GF-D8 (cell line): ENCODE results near the gene FILIP1L.

Source experiments
- DNase-seq: peaks from one replicate; lab custom pipeline; 2025; lab: John Stamatoyannopoulos, UW

FILIP1L gene

DNA sequence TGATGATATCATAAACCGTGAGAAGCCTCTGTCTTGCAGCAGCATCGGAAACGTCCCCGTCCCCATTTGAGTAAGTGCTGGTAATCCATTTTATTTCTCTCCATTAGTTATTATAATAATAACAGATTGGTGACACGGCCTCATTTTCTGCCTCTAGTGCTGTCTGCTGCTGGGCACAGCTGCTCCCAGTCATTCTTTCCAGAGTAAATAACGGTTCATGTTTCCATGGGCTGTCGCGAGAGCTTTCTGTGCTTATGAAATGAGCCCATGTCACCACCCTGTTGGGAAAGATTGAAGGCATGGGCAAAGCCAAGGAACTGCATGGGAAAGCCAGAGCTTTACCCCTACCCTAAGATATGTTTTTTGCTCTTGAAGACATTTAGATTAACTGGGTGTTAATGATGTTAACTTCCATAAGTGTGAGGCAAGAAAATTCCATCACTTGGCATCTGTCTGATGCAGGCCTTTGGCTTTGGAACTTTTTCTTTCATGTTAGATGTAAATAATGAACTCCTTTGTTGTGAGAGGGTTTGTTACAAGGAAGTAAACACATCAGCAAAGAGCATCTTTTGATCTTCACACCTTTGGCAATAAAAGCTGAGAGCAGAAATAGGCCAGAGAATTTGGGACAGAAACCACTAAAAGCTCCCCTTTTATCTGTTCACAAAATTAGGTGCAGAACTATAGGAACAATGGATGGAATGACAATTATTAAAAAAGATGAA, 141.8 kb downstream of the FILIP1L start:
- no peak for DNase-seq

DNA sequence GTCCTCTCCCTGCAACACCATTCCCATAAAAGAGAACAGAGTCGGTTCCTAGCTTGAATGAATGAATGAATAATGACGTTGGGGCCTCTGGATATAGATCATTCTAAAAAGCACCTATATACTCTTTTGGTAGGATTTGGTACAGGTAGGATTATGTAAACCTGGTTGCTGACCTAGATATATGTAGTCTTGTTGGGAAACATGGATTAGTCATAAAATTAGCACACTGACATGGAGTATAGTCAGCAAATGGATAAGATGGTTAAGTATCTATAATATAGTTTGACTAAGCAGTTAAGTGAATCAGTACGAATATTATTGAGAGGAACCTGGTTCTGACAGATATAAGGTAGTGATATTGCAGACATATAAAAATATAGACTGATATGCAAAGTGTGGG, 142.5 kb downstream of the FILIP1L start:
- DNase-seq, result no peak

- no peak for DNase-seq
Observed at GRCh38 chr3:99970198-99970597, 144.1 kb downstream of the FILIP1L start.

DNA sequence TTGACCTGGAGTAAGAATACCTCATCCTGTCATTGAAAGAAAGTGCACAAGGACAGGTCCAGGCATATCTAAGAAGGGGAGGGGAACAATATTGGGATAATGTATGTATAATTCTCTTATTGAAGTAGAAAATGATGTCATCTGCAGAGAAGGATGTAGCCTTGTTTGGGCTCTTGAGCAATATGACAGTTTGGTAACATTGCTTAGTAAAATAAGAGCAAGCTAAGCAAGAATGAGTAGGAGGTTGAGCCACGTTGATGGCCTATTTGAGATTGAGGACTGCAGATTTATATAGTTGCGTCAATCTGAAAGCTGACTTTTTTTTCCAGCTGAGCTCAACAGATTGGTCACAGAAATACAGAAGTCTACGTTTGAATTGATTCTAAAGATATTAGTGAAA, 145.2 kb downstream of the FILIP1L start:
- DNase-seq, result no peak

DNA sequence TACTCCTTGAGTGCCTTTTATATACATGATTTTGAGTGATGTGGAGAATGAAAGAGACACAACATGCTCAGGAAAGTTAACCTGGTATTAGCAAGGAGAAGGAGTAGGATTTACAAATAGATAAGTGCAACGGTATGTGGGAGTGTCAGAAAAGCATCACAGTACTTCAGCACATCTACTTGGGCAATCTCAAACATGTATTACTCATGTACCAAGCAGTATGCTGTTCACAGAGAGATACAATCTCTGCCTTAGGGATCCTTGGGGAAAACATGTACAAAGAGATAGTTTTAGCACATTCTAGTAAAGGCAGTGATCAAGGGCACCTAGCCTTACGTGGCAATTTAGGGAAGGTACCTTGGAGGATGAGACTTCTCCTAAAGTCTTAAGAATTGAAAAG, 146.5 kb downstream of the FILIP1L start:
- no peak for DNase-seq

- no peak for DNase-seq
Observed at GRCh38 chr3:99966662-99967416, 147.5 kb downstream of the FILIP1L start.

GRCh38 chr3:99965681-99966408, 148.5 kb downstream of the FILIP1L start:
- no peak for DNase-seq

DNA sequence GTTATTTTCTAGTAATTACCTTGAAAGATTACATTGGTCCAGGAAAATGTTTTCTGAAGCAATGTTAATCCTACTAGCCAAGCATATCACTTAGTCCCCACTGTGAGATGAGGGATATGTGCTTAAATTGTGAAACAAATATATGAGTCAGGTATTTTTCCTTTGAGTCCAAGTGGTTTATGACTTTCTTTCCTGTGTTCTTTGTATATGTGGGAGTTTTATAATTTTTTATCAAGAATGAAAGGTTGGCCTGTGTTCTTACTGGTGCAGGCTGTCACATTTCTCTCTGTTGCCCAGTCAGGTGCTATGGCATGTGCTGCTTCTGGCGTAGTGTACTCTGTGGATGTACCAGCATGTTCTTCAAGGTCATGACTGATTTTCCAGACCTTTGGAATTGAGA, 149.2 kb downstream of the FILIP1L start:
- no peak for DNase-seq

GRCh38 chr3:99962703-99963102, 151.6 kb downstream of the FILIP1L start:
- no peak for DNase-seq

DNA sequence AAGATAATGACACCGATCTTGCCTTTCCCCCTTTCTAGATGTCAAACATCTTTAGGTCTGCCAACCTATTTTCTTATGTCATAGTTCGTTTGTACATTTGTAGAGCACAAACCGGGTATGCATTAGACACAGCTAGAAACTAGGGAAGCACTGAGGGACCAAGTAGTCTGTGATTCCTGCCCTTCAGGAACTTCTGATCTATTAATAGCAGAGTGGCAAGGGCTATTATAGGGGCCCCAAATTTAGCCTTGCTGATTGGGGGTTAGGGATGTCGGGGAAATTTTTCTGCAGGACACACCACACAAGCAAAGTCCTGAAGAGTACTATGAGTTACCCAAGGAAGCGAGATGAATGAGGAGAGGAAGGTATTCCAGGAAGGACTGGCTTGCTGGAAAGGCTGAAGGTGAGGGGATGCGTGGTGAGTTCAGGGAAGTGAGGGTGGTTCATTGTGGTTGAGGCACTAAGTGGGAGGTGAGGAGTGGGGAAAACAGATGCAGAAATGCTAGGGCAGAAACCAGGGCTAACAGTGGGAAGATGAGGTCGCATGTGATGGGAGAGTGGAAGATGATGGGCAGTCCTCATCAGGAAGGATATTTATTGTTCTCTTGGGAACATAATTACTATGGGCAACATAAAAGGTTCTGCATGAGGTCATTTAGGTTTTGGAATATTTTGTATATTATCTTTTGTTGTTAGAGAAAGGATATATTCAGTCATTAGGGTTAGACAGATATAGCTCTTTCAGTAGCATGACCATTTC, 152.4 kb downstream of the FILIP1L start:
- no peak for DNase-seq

DNA sequence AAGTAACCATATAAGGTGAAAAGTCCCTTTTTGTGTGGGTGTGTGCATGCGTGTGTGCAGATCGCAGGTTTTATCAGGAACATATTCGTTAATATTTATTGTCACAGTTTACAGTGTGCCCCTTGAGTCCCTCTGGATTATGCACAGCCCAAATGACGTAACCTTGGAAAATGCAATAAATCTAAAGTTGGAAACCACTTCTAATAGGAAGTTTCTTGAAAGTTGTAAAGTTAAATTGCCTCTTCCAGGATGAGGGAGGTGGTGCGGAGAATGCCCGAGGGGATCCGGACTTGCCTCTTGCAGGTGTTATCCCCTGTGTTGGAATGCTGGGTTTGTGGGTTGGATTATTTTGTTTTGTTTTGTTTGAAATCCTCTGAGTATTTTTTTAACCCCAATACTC, 153.4 kb downstream of the FILIP1L start:
- no peak for DNase-seq

- DNase-seq, result no peak
Observed at GRCh38 chr3:99960123-99960878, 154.0 kb downstream of the FILIP1L start.

DNA sequence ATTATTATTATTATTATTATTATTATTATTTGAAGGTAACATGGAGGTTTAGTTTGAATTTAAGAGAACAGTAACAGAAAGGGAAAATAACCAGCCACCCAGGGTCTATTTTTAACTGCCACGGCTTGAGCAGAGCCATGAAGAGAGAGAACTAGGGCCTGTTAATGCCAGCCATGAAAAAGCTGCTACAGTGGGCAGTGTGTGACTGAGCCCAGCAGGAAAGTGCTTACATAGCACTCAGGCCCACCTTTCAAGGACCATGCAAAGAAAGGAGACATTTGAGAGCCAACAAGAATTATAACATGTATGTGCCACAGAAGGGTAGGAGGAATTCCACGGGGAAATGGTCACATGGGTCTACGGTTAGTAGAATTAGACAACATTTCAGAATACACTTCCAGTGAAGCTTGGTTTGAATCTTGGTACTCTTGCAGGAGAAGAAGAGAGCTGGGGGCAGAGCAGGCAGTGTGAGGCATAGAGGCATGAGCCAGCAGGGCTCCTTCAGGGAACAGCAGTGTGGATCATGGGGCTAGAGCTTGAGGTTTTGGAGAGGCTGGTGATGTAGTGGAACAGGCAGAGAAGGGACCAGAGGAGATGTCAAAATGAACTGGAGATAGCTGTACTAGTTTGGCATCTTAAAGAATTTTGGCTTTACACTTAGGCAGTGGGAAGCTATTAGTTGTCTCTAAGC, 155.9 kb downstream of the FILIP1L start:
- DNase-seq, result no peak

DNA sequence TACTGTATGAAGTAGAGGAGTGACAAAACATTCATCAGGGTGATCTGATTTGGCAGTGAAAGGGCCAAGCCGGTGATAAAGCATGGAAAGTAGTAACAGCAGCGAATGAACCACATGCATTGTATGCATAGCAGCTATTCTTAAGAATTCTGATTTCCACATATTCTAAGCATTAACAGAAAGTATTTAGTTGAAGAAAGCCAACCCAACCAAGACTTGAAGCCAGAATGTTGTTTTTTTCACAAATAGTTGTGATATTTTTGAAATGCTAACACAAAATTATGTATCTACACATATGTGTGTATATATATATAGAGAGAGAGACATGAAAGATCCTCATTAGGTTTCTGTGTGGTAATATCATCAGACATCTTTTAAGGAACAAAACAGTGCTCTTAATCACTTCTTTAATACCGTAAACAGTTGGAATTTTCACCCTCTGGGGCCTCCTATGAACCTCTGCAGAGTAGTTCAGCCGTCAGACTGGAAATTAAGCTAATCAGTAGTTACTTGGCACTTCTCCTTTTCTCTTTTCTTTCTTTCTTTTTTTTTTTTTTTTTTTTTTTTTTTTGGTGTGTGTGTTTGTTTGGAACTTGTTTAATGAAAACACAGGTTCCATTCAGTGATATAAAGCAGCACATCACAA, 157.0 kb downstream of the FILIP1L start:
- DNase-seq, result no peak

GRCh38 chr3:99955773-99956562, 158.3 kb downstream of the FILIP1L start:
- no peak for DNase-seq

- no peak for DNase-seq
Observed at GRCh38 chr3:99954914-99955644, 159.2 kb downstream of the FILIP1L start.

DNA sequence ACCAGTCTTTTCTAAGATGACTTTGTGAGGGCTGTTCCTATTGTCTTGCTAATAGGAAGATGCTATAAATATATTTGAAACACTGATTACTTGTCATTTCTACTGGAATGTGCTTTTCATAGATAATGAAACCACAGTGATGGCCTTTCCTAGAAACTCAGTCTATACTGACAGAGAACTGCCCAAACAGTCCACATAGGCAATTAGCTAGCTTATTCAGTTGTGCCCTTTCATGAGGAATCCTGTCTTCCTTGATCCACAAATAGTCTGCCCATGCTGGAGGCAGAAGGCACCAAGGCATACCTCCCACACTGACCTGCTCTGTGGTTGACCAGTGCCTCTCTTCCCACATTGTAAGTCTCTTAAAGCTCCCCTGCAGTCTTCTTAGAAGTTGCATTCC, 160.7 kb downstream of the FILIP1L start:
- no peak for DNase-seq

GRCh38 chr3:99952306-99952705, 162.0 kb downstream of the FILIP1L start:
- DNase-seq, result no peak

- DNase-seq, result no peak
Observed at GRCh38 chr3:99951701-99952100, 162.6 kb downstream of the FILIP1L start.
